G401.6 (cell line): ENCODE data around the gene AKT3.

Experiments used
- FAIRE-seq: peaks from 2 replicates; lab custom pipeline; 2012; peaks lifted over from hg19 to GRCh38; lab: Jason Lieb, UNC

AKT3 gene

DNA sequence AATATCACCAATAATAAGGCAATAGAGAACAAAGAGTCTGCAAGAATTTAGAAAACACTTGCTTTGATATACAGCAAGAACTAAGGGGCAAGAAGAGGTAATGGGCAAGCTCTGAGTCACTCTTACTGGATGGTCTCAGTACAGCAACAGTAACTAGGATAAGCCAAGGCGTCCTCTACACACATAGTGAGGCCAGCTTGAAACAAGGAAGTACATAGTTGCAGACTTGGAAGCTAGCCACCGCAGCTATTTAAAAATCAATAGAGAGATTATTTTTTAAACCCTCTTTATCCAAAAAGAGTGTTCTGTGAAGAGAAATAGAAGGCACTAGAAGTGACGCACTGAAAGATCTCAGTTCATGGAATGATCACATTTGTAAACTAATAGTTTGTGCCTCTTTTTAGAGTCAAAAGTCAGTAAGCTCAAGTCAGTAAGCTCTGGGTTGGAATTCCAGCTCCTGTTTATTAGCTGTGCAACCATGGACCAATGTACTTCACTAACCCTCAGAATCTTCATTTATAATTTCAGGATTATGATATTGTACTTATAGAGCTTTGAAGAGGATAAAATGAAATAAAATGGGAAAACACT lies 118.6 kb downstream of the AKT3 start:
- FAIRE-seq, result peak; percentile 56

DNA sequence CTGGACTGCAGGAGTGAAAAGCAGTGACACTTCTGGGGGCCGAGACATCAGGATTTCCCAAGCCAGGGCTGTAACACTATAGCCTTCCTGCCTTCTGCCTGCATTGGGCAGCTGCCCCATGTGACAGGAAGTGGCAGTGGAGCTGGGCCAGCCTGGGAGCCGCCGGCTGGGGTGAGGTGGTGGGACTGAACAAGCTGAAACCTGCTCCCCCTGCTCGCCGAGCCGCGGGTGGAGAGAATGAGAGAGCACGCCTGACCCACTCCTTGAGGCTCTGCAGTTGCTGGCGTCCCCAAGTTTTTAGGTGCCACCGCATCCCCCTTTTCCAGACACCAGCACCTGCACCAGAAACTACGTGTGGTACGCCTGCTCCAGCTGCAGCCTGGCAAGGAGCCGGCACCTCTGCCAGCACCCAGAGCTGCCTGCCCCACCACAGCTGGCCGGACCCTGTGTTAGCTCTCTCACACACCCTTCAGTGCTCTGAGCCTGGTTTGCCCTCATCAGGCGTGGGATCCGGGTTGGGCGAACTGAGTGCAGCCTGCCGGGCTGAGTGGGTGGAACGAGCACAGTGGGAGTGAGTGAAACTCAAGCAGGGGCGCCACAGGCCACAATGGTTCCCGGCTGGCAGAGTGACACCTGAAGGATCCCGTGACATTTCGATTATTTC lies 119.4 kb downstream of the AKT3 start:
- FAIRE-seq, result no peak

DNA sequence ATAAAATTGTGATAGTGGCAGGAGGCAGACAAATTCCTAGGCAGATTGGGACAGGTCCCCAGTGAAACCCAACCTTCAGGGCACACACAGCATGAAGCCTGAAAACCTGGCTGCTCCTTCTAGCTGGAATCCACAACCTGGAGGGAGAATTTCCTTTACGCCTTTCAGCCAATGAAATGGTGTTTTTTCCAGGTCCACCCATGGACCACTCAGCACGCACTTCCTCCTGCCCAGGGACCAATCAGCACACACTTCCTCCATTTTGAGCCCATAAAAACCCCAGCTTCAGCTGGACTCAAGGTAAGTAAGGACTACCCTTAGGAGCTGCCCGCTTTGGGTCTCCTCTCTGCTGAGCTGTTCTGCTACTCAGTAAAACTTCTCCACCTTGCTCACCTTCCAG lies 120.1 kb downstream of the AKT3 start:
- no peak for FAIRE-seq

DNA sequence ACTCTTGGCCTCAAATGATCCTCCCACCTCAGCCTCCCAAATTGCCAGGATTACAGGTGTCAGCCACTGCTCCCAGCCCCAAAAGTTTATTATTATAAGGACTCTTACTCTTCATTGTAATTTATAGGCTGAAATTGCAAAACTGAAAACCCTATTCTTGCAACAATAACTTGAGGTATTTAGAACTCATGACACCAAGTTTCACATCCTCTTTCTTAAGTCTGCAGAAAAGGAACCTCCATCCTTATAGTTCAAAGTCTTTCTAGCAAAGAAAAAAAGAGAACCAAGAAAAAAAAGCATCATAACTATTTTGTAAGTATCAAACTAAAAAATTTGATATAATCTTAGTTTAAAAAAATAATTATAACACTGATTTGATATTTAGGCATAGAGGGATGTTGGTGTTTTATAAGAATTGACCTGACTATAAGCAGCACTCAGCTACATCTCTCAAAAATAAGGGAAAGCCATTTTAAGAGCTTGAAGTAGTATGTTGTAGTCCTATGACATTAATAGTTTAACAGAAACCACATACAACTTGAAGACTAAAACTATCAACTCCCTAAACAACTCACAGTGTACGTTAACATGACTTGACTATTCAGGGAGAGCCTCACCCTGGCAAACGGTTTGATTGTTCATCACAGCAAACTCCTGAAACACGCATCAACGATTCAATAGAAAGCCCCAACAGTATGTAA lies 122.4 kb downstream of the AKT3 start:
- peak; percentile 74 for FAIRE-seq

DNA sequence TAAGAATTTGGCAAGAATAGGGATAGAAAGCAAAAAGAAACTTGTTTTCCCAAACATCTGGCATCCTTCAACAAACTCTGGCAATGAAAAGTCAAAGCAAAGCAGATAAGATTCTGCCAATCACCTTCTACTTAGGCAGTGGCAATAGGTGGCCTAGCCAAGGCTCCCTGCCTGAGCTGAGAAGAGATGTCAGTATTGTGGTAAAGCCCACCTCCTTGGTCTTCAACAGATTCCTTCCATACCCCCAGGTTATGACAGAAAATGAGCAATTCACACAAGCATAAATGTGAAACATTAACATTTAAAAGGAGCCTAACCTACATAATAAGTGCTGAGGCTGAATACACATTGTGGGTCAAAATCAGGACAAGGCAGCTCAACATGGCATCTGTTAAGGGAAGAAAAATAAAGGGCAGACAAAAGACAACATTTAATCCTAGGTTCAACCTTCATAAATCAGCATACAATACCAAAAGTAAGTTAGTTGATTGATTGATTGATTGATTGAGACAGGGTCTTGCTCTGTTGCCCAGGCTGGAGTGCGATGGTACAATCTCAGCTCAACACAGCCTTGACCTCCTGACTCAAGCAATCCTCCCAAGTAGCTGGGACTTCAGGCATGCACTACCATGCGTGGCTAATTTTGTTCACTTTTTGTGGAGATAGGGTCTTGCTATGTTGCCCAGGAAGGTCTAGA lies 123.1 kb downstream of the AKT3 start:
- FAIRE-seq, result no peak

DNA sequence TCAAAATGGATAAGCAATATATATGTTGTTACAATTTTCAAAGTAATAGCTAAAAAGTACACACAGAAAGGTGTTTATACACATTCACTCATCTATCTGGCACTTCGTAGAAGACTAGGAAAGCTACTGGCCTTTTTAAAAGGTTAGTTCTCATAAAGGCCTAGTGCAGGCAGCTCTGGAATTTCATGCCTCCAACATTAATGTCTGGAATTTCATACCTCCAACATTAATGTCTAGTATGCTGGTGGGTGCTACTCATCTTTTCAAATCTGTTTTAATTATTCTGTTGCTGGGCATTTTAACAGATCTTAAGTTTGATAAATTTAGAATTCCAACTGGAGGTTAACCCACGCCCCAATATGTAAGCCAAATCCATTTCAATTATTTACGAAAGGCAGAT lies 124.2 kb downstream of the AKT3 start:
- peak; percentile 93 for FAIRE-seq

DNA sequence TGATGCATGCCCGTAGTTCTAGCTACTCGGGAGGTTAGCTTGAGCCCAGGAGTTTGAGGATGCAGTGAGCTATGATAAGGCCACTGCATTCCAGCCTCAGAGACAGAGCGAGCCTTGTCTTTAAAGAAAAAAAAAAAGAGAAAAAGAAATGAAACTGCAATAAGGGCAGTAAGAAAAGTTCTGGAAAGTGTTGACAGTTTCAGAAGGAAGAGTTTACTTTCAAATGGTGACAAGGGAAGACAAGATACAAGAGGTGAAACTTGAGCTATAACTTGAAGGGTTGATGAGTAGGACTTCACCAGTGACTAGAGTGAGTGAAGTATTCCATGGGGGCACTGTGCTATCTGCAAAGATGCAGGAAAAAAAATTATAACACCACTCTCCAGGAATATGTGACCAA lies 125.0 kb downstream of the AKT3 start:
- peak; percentile 11 for FAIRE-seq

DNA sequence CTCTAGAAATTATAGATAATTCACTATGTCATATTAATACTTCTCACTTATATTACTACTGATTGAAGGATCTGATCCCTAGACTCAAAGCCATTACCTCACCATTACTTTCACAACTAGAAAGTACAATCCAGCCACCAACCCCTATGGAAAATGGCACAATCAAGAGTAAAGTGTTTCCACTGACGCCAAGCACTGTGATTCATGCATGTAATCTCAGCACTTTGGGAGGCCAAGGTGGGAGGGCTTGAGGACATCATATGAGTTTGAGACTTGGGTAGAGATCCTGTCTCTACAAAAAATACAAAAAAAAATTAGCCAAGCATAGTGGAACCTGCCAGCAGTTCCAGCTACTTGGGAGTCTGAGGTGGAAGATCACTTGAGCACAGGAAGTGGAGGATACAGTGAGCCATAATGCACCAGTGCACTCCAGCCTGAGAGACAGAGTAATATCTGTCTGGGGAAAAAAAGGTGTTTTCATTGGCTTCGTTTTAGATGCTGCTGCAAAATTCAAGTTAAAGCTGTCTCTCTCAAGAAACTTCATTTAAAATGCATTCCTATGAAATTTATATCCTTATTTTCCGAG lies 126.5 kb downstream of the AKT3 start:
- FAIRE-seq, result no peak

DNA sequence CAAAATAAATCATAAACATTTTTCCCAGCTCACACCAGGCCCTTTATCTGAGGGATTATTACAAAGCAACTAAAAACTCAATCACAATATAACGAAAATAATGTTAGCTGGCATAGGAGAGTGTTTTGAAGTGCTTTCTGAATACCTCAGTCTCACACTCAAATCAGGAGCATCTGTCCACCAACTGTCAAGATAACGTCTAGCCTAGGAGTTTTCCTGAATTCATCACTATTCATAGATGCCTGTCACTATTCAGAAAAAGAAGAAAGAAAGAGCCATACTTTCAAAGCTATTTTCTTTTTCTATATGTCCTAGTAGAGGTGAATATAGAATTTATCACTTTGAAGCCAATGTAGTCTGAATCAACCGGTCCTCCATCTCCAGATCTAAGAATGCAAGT lies 127.0 kb downstream of the AKT3 start:
- FAIRE-seq, result peak; percentile 63

DNA sequence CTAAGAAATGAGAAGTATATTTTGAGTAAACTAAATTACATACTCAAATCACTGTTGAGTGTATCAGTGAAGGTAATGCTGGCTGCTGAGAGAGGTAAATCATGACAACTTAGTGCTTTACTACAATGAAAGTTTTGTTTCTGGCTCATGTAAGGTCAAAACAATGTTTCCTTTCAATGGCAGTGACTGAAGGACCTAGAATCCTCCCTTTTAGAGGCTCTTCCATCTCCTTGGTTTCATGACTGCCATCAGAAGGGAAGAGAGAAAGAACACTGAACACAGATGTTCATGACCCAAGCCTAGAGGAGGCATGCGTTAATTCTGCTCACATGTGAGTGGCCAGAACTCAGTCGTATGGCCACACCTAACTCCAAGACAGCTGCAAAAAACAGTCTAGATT lies 130.6 kb downstream of the AKT3 start:
- no peak for FAIRE-seq

DNA sequence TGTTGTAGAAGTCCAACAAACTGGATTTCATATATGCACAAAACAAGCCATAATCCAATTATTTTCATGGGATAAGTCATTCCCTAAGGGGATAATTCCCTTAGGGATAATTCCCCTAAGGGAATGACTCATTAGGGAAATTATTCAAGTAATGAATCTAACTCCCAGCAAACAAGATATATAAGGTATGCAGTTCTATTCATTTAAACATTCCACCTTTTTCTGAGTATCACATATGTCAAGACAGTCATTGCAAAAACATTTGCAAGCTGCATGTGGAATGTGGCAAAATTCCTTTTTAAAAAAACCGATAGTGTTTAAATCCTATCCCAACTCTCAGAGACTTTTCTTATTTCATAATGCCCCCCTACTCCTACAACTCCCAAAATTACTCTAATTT lies 131.2 kb downstream of the AKT3 start:
- peak; percentile 100 for FAIRE-seq

DNA sequence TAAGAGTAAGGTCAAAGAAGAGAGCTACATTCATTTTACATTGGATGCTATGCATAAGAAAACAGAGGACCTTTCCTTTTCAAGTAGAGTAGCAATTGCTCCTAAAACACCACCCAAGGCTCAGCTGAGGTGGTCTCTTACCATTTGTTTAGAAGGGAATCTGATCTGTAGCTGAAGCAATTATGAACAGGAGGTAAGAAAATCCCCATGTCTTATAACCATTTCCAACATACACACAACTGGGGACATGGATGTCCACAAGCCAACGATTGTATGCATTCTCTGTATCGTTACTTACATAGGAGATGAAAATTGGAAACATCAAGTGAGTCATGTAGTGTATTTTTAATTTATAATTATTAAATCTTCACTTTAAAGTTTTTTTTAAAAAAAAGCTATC lies 132.0 kb downstream of the AKT3 start:
- no peak for FAIRE-seq

DNA sequence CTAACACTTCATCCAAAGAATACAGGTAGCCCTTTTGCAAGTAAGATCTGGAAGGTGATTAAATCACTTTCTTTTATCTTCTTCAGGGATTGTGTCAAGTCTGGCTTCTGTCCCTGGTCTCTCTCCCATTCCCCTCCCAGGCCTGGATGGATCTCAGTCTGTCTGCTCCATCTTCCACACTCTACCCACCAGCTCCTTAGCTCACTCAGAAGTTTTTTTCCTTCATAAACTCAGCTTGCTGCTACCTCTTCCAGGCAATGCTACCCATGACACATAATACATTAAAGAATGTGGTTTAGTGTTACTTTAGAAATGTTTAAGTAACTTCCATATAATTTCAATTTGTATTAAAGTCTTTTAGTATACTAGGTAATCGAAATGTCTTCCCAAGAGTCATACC lies 133.1 kb downstream of the AKT3 start:
- no peak for FAIRE-seq

DNA sequence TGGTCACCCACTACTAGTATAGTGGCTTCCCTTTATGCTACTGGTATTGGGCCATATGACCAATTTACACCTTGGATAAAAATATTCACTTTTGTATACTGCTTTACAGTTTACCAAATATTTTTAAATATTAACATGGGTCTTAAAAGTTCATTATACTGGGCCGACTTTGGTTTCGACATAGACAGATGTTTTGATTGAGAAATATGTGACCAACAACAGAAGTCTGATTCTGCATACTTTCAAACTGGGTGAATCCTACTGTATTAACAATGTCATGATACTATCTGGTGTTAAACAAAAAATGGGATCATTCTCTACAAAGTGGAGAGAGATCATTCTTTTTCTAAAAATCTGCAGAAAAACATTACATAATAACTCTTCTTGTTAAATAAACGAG lies 134.8 kb downstream of the AKT3 start:
- FAIRE-seq, result no peak

DNA sequence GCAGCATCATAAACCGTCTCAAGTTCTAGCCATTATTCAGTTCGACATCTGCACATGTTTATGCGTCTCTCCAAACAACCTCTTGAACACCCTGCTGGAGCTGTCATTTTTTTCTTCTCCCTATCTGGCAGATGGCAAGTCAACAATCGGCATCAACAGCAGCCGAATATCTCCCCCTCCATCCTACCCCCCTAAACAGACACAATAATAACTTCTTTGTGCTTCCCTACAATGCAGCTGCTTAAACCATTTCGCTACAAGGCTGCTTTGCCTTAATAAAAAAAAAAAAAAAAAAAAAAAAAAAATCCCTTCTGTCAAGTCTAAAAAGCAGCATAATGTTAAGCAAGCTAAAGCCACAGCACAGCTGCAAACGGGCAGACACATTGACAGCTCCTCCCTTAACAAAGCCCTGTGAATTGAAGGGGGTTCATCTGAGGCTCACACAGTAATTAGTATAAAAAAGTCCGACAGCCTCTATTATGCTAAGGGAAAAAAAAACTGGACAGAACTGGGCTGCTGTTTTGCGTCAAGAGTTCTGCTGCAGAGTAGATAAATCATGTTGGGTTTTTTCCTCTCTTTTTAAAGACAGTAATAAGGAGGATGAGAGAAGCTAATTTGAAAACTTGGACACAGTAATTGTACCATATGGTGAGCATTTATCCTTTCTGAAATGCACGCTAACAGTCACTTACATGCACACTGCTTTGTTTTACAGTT lies 136.4 kb downstream of the AKT3 start:
- FAIRE-seq, result no peak

DNA sequence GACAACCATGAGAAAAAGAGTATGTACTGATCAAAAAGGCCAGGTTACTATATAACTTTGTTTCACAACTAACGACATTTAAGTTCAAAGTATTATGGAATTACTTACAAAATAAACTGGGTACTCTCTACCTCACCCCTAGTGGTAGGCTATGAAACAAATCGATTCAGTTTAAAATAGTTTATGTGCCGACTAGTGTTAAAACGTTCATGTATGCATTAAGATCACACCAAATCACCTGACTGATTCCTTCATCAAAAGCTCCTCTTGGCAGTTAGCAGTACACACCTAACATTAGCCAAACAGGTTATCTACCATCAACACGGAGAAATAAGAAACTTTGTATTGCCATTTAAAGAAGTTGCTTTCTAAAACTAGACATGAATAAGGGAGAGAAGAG lies 137.1 kb downstream of the AKT3 start:
- no peak for FAIRE-seq

DNA sequence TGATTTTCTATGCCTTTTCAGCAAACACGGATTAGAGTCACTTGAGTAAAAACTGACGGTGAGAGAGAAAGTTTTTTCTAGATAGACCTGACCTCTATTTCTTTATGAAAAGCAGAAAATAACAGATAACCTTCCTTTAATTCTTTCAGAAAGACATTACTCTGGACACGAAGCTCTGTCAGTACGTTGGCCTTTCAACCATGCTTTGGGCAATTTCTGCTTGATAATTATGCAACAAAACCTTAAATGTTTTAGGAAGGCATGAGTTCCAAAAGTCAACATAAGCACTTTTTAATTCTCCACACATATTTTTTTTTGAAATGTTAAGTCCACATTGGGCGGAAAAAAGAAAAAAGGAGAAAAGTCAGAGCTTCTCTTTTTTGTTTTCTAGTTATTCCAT lies 137.8 kb downstream of the AKT3 start:
- FAIRE-seq, result no peak

DNA sequence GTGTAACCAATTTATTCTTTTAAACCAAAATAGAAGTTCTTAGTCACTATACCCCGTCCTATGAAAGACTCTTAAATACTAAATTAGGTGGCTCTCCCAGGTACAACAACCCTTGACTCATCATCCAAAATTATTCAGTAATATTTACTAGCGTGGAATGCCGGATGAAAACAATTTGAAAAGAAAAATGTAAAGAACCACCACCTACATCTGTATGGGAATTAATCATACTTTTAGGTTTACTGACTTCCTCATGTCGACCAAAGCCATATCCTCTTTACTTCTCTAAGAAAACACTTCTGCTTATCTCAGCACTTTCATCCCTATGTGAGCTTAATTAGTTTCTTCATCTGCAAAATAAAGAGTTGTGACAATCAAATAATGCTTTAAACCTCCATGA lies 139.6 kb downstream of the AKT3 start:
- no peak for FAIRE-seq

DNA sequence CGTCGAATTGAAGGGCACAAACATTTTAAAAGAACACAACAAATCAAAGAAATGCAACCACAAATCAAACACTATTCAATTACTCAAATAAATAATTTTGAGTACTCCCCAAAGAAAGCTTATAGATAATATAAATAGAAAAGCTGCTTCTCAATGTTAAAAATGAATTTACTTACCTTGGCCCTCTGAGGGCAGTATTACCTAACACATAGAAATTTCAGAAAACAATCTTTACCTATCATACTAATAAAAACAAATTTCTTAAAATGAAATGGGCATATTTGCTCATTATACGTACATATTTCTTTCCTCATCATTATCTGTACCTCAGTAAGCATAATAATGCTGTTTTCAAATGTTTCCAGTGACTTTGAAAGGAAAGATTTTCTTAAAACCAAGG lies 141.8 kb downstream of the AKT3 start:
- peak; percentile 97 for FAIRE-seq

DNA sequence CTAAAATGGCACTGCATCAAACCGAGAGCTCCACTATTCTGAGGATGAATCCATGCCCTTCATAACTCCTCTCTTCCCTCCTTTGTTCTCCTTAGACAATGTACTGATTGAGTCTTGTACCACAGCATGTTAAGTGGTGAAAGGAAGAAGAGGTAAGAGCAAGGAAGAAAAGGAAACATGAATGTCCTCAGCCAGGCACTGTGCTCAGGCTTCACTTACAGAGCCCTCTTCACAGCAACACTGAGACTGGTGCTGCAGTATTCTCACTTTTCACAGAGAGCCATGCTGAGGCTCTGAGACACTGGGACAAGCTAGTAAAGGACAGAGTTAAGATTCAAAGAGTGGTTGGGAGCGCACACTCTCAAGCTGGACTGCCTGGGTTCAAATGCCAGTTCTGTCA lies 143.5 kb downstream of the AKT3 start:
- FAIRE-seq, result no peak

DNA sequence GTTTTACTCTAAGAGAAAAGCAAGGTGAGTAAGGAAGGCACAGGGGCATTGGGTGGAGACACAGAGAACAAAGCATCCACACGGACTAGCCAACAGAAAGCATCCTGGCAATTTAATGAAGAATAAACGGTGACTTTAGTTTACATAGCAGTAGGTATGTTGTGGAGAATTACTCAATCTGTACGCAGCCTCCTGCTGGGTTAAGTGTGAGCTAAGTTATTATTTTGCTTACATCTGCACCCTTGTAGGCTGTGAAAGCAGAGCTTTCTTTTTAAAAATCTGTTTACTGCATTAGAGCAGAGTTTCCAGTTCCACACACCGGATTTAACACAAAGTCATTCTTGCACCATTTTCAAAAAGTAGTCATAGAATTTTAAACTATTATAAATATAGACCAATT lies 144.5 kb downstream of the AKT3 start:
- FAIRE-seq, result no peak

DNA sequence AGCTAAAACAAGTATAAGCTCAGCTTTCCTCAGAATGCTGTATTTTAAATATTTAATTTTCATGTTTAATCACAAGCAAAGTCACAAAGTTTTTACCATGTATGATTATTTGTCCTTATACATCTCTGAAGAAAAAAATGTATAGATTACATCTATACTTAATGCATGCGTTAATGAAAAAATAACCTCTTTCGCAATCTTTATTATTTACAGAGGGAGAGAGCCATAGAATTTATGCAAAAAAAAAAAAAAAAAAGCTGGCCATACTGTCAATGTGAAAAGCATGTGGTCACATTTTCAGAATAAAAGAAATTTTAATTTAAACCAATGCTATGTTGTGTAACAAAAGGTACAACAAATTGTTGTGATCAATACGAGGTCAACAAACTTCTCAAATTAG lies 148.2 kb downstream of the AKT3 start:
- FAIRE-seq, result no peak
